ENCODE data around the gene FGF8.

DNA sequence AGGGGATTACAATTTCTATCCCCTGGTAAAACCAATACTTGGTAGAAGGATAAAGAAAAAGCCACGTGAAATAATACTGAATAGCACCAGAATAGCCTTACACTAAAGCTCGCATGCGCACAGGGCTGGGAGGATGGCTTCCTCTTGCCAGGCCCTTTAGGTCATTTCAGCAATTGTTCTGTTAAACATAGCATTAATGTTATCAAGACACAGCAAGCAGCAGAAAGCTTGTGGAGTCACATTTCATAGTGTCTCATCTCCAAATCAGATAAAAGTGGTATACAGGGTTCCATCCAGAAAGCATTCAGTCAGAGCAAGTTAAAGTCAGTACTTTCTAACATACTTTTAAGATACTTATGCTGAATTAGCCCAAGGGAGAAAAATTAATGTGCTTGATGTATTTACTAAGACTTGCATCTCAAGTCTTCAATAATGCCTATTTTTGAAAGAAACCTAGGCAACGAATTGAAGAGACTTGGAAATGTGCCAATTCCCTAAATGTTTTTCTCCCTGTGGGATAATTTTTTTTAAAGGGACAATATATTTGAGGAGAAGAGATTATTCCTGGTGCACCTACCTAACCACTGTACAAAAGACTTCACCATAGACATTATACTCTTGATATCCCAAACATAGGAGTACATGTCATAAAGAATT lies 21.6 kb upstream of the FGF8 start:
- TF ChIP-seq, protein P1, sequence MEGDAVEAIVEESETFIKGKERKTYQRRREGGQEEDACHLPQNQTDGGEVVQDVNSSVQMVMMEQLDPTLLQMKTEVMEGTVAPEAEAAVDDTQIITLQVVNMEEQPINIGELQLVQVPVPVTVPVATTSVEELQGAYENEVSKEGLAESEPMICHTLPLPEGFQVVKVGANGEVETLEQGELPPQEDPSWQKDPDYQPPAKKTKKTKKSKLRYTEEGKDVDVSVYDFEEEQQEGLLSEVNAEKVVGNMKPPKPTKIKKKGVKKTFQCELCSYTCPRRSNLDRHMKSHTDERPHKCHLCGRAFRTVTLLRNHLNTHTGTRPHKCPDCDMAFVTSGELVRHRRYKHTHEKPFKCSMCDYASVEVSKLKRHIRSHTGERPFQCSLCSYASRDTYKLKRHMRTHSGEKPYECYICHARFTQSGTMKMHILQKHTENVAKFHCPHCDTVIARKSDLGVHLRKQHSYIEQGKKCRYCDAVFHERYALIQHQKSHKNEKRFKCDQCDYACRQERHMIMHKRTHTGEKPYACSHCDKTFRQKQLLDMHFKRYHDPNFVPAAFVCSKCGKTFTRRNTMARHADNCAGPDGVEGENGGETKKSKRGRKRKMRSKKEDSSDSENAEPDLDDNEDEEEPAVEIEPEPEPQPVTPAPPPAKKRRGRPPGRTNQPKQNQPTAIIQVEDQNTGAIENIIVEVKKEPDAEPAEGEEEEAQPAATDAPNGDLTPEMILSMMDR (IDR thresholded peaks at IDR 0.05), result no peak
- no peak for TF ChIP-seq ZFX (IDR thresholded peaks at IDR 0.05; ENCODE audit: borderline replicate concordance)
